Measurements from ENCODE around the gene SYK. TPM values are rescaled to one million over a fixed set of nuclear protein-coding genes. Genes with fewer than 3 reads are reported as not detected.

The SYK gene
- total RNA-seq, 1 donor = not detected

DNA sequence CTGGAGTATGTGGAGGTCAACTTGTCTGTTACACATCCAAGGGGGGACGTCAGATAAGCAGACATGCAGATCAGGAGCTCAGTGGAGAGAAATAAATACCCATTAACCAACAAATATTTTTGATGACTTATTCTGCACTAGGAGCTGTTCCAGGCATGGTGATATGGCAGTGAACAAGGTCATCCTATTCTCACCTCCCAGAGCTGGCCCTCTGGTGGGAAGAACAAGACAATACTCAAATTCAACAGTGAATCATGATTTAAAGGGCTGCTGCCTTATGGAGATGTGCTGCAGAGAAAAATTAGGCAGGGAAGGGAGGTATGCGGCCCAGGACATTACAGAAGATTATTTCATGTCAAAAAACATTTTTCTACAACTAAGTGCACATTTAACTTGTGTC is 36.5 kb downstream of the SYK start:
- H3K27me3 ChIP-seq (ENCODE audit: insufficient read depth, low read length) = no peaks in the 10 kb centered on the region
- no peaks in the 10 kb centered on the region for H3K36me3 ChIP-seq (ENCODE audit: insufficient read depth, low read length)
- TF ChIP-seq, protein P1, sequence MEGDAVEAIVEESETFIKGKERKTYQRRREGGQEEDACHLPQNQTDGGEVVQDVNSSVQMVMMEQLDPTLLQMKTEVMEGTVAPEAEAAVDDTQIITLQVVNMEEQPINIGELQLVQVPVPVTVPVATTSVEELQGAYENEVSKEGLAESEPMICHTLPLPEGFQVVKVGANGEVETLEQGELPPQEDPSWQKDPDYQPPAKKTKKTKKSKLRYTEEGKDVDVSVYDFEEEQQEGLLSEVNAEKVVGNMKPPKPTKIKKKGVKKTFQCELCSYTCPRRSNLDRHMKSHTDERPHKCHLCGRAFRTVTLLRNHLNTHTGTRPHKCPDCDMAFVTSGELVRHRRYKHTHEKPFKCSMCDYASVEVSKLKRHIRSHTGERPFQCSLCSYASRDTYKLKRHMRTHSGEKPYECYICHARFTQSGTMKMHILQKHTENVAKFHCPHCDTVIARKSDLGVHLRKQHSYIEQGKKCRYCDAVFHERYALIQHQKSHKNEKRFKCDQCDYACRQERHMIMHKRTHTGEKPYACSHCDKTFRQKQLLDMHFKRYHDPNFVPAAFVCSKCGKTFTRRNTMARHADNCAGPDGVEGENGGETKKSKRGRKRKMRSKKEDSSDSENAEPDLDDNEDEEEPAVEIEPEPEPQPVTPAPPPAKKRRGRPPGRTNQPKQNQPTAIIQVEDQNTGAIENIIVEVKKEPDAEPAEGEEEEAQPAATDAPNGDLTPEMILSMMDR (IDR thresholded peaks at IDR 0.05; ENCODE audit: extremely low read depth, low read depth, low read length) = peak; percentile 6
- H2AFZ ChIP-seq (ENCODE audit: low read length) = no peak overlapping the region
- H3K9me3 ChIP-seq (ENCODE audit: low read depth, low read length) = peaks cover 2% of the 10 kb centered on the region
- H3K79me2 ChIP-seq (ENCODE audit: insufficient read depth, low read length) = no peaks in the 10 kb centered on the region
- DNase-seq (ENCODE audit: insufficient read length, low spot score, missing footprints) = no peak
- no peak overlapping the region for H3K27ac ChIP-seq (ENCODE audit: low read depth, low read length)
- H4K20me1 ChIP-seq (ENCODE audit: insufficient read depth, low read length) = no peaks in the 10 kb centered on the region
- H3K4me1 ChIP-seq (ENCODE audit: insufficient read depth, low read length) = no peaks in the 10 kb centered on the region
- no peak overlapping the region for H3K4me3 ChIP-seq (ENCODE audit: insufficient read depth, low read length)
- H3K4me2 ChIP-seq (ENCODE audit: insufficient read depth, low read length) = no peak overlapping the region

DNA sequence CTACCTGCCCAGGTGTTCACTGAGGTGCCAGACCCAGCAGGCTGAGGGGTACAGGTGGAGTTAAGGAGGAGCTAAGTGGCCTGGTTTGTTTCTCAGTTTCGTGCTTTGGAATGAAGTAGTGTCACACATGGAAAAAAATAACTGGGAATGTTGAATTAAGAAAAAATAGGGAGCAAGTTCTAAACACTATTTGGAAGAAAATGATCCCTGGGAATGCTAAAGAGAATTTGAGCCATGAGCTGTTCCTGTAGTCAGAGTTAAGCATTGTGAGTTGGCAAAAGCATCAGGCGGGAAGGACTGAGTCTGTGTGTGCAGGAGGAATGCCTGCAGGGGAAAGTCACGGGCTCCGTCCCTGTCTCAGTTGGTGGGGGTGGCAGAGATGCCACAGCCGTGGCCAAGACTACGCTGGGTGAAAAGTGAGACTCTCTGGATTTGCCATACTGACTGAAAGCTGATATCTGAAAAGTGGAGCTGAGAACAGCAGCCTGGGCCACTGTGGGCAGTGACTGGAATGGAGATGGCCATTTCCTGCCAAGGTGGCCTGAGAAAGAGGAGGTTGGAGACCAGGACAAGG is 37.0 kb downstream of the SYK start:
- Histone ChIP-seq H3K4me3 (ENCODE audit: insufficient read depth, low read length) (no peak overlapping the region), H3K27ac (ENCODE audit: low read depth, low read length) (no peak overlapping the region), H3K36me3 (ENCODE audit: insufficient read depth, low read length) (no peaks in the 10 kb centered on the region), H3K4me1 (ENCODE audit: insufficient read depth, low read length) (no peaks in the 10 kb centered on the region), H4K20me1 (ENCODE audit: insufficient read depth, low read length) (no peaks in the 10 kb centered on the region), H3K4me2 (ENCODE audit: insufficient read depth, low read length) (no peak overlapping the region), H3K79me2 (ENCODE audit: insufficient read depth, low read length) (no peaks in the 10 kb centered on the region), H2AFZ (ENCODE audit: low read length) (no peak overlapping the region), H3K27me3 (ENCODE audit: insufficient read depth, low read length) (no peaks in the 10 kb centered on the region), H3K9me3 (ENCODE audit: low read depth, low read length) (peaks cover 2% of the 10 kb centered on the region)
- TF ChIP-seq, protein P1 (IDR thresholded peaks at IDR 0.05; ENCODE audit: extremely low read depth, low read depth, low read length) = no peak
- DNase-seq (ENCODE audit: insufficient read length, low spot score, missing footprints) = no peak

DNA sequence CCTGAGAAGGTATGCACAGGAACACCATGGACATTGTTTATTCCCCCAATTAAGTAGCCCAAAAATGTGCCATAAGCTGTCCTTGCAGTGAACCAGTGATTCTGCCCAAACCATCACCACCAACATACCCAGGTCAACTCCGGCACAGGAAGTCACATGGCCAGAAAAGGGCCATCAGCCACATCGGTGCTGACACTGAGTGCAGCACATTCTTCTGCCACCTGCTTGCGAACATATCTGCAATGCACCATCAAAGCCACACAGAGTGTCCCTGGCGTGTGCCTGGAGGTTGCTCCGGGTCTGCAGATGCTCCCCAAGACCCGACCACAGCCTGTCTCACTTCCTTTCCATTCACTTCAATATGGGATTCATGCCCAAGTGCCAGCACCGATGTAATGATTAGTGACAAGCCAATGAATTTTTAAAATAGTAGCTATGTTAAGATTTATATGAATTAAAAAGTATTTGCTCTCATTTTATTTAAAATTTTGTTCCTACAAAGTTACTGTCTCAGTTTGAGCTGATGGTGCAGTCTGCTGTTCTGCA is 37.6 kb downstream of the SYK start:
- no peak overlapping the region for H3K4me3 ChIP-seq (ENCODE audit: insufficient read depth, low read length)
- H4K20me1 ChIP-seq (ENCODE audit: insufficient read depth, low read length) = no peaks in the 10 kb centered on the region
- H3K27ac ChIP-seq (ENCODE audit: low read depth, low read length) = no peak overlapping the region
- no peaks in the 10 kb centered on the region for H3K27me3 ChIP-seq (ENCODE audit: insufficient read depth, low read length)
- TF ChIP-seq, protein P1 (IDR thresholded peaks at IDR 0.05; ENCODE audit: extremely low read depth, low read depth, low read length) = no peak
- no peaks in the 10 kb centered on the region for H3K79me2 ChIP-seq (ENCODE audit: insufficient read depth, low read length)
- peaks cover 2% of the 10 kb centered on the region for H3K9me3 ChIP-seq (ENCODE audit: low read depth, low read length)
- DNase-seq (ENCODE audit: insufficient read length, low spot score, missing footprints) = no peak
- H3K36me3 ChIP-seq (ENCODE audit: insufficient read depth, low read length) = no peaks in the 10 kb centered on the region
- no peak overlapping the region for H2AFZ ChIP-seq (ENCODE audit: low read length)
- no peaks in the 10 kb centered on the region for H3K4me1 ChIP-seq (ENCODE audit: insufficient read depth, low read length)
- H3K4me2 ChIP-seq (ENCODE audit: insufficient read depth, low read length) = no peak overlapping the region

DNA sequence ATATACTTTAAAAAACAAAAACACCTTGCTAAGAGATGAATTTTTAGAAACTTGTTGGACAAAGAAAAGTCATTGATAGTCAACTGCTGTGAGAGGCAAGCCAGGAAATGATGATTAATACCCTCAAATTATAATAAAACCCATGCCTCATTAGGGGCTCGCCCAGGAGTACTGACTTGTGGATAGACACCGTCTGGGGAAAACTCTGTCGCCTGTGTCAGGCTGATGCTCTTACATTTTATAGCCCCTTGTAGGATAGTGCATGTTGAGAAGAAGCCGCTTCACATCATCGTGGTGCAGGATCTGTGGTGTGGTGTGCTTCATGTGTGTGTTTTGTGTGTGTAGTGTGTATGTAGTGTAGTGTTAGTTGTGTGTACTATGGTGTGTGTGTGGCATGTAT is 39.1 kb downstream of the SYK start:
- no peak overlapping the region for H3K4me2 ChIP-seq (ENCODE audit: insufficient read depth, low read length)
- H3K36me3 ChIP-seq (ENCODE audit: insufficient read depth, low read length) = no peaks in the 10 kb centered on the region
- no peaks in the 10 kb centered on the region for H4K20me1 ChIP-seq (ENCODE audit: insufficient read depth, low read length)
- DNase-seq (ENCODE audit: insufficient read length, low spot score, missing footprints) = no peak
- H3K27ac ChIP-seq (ENCODE audit: low read depth, low read length) = no peak overlapping the region
- no peak overlapping the region for H3K4me3 ChIP-seq (ENCODE audit: insufficient read depth, low read length)
- no peaks in the 10 kb centered on the region for H3K4me1 ChIP-seq (ENCODE audit: insufficient read depth, low read length)
- no peak overlapping the region for H2AFZ ChIP-seq (ENCODE audit: low read length)
- TF ChIP-seq, protein P1 (IDR thresholded peaks at IDR 0.05; ENCODE audit: extremely low read depth, low read depth, low read length) = no peak
- no peaks in the 10 kb centered on the region for H3K27me3 ChIP-seq (ENCODE audit: insufficient read depth, low read length)
- no peaks in the 10 kb centered on the region for H3K79me2 ChIP-seq (ENCODE audit: insufficient read depth, low read length)
- peaks cover 2% of the 10 kb centered on the region for H3K9me3 ChIP-seq (ENCODE audit: low read depth, low read length)
